T-helper 17 cell (primary cell): Measurements from ENCODE around the gene CRYBB2. TPM values are rescaled to one million over a fixed set of nuclear protein-coding genes. Genes with fewer than 3 reads are reported as not detected.
"Not testable (repeated sequence)": the region's sequence is repeated elsewhere in the genome, so short reads cannot be mapped to it uniquely, and the experiment has no call there.

ENCODE experiments used
- ATAC-seq: fragments of 150-1000 bp; cut with Tn5 transposase; 2 replicates; pipeline ENCODE4 v1.10.0; 2021; ENCODE audit warnings: mild to moderate bottlenecking, moderate library complexity
- DNase-seq, 3 donors: peaks; one replicate each; pipeline versions ENCODE4 v3.0.0 to v3.0.0-alpha.2; 2020 to 2021
- H3K9me3 ChIP-seq: one replicate; pipeline ENCODE4 v1.7.0; 2013; ENCODE audit warnings: low read length, mild to moderate bottlenecking; ENCODE audit not compliant: control insufficient read depth, poor library complexity, severe bottlenecking
- H3K27ac Mint-ChIP-seq: one replicate; pipeline ENCODE4 v1.8.0; 2022; ENCODE audit warnings: mild to moderate bottlenecking, moderate library complexity, mixed read lengths
- H3K27me3 Mint-ChIP-seq: one replicate; pipeline ENCODE4 v1.8.0; 2022; ENCODE audit warnings: mixed read lengths
- H3K36me3 Mint-ChIP-seq: one replicate; pipeline ENCODE4 v1.8.0; 2022; ENCODE audit warnings: low read depth, mixed read lengths
- H3K4me1 Mint-ChIP-seq: one replicate; pipeline ENCODE4 v1.8.0; 2022; ENCODE audit warnings: mild to moderate bottlenecking, mixed read lengths
- H3K4me3 Mint-ChIP-seq: one replicate; pipeline ENCODE4 v1.8.0; 2022; ENCODE audit warnings: mild to moderate bottlenecking, moderate library complexity, mixed read lengths
- total RNA-seq, 4 donors: library from RNA in 2 of 4; stranded (reverse) in 2 of 4; gene quantifications; one replicate each; pipeline ENCODE4 v1.2.3 and lab custom pipeline; 2022 to 2026

Gene CRYBB2
- total RNA-seq, 2 donors from 2014 or later, result not detected

GRCh38 chr22:25204547-25204946 is 14.9 kb upstream of the CRYBB2 start:
- H3K4me1 Mint-ChIP-seq, H3K27me3 Mint-ChIP-seq, H3K36me3 Mint-ChIP-seq, ATAC-seq, H3K27ac Mint-ChIP-seq, DNase-seq, H3K4me3 Mint-ChIP-seq, H3K9me3 ChIP-seq: not testable (repeated sequence)

GRCh38 chr22:25205847-25206246 is 13.6 kb upstream of the CRYBB2 start:
- Mint-ChIP-seq H3K27me3 (no peaks in the 10 kb centered on the region), H3K4me1 (peaks cover 3% of the 10 kb centered on the region)
- ATAC-seq, result no peak

GRCh38 chr22:25206998-25207397 is 12.4 kb upstream of the CRYBB2 start:
- Mint-ChIP-seq H3K27me3 (no peaks in the 10 kb centered on the region), H3K36me3 (no peaks in the 10 kb centered on the region), H3K4me1 (peaks cover 3% of the 10 kb centered on the region), H3K27ac (no peak overlapping the region), H3K4me3 (no peak overlapping the region)
- ATAC-seq (no peak), DNase-seq (no peak)
- H3K9me3 ChIP-seq, result no peaks in the 10 kb centered on the region

More at GRCh38 chr22:25205847-25206246, 13.6 kb upstream of the CRYBB2 start:
- DNase-seq, result no peak
- Mint-ChIP-seq H3K27ac (no peak overlapping the region), H3K4me3 (no peak overlapping the region), H3K36me3 (no peaks in the 10 kb centered on the region)
- H3K9me3 ChIP-seq, result no peaks in the 10 kb centered on the region

DNA sequence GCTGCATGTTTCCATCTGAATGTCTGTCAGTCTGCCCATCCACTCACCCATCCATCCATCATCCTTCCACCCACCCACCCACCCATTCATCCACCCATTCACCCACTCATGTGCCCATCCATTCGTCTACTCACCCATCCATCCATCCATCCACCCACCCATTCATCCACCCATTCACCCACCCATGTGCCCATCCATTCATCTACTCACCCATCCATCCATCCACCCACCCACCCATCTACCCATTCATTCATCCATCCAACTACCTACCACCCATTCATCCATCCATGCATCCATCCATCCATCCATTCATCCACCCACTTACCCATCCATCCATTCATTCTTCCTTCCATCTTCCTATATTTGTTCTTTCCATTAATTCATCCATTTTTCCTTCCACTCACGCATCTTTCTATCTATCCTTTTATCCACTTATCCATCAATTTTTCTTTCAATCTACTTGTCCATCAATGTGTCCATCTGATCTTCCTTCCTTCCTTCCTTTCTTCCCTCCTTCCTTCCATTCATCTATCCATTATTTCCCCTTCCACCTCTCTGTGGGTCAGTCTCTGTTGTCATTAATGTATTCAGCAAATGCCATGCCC is 11.8 kb upstream of the CRYBB2 start:
- no peaks in the 10 kb centered on the region for H3K36me3 Mint-ChIP-seq
- H3K9me3 ChIP-seq, result no peaks in the 10 kb centered on the region
- H3K27ac Mint-ChIP-seq, result no peak overlapping the region
- H3K27me3 Mint-ChIP-seq, result no peaks in the 10 kb centered on the region
- DNase-seq (no peak), ATAC-seq (no peak)
- H3K4me3 Mint-ChIP-seq, result no peak overlapping the region
- H3K4me1 Mint-ChIP-seq, result no peaks in the 10 kb centered on the region

GRCh38 chr22:25208328-25208727 is 11.1 kb upstream of the CRYBB2 start:
- Mint-ChIP-seq H3K4me1 (no peaks in the 10 kb centered on the region), H3K4me3 (no peak overlapping the region), H3K27ac (no peak overlapping the region), H3K27me3 (no peaks in the 10 kb centered on the region), H3K36me3 (no peaks in the 10 kb centered on the region)
- ATAC-seq, result no peak
- no peaks in the 10 kb centered on the region for H3K9me3 ChIP-seq
- DNase-seq, result no peak

DNA sequence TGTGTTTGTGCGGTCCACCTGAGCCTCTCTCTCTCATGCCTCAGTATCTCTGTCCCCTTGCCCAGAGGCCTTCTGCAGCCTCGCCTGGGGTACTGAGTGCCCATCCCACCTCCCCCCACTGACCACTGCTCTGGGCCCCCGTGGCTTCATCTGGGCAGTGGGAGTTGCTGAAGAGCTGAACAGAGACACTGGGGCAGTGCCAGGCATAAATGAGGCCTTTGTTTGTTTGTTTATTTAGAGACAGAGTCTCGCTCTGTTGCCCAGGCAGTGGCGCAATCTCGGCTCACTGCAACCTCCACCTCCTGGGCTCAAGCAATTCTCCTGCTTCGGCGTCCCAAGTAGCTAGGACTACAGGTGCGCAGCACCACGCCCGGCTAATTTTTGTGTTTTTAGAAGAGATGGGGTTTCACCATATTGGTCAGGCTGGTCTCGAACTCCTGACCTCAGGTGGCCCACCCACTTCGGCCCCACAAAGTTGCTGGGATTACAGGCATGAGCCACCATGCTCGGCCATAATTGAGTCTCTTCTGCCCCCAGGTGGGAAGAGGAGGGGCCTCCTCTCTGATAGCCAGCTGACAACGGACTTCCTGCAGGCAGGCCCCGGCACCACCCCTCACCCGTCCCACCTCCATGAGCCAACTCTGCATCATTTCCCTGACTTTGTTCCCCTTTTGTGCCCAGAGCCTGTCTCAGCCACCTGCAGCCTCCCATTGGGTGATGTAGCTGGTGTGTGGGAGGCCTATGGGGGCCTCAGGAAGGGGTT is 10.5 kb upstream of the CRYBB2 start:
- Mint-ChIP-seq H3K27me3 (peaks cover 4% of the 10 kb centered on the region), H3K4me3 (no peak overlapping the region), H3K4me1 (no peaks in the 10 kb centered on the region), H3K36me3 (no peaks in the 10 kb centered on the region), H3K27ac (no peak overlapping the region)
- no peaks in the 10 kb centered on the region for H3K9me3 ChIP-seq
- DNase-seq (no peak), ATAC-seq (no peak)

DNA sequence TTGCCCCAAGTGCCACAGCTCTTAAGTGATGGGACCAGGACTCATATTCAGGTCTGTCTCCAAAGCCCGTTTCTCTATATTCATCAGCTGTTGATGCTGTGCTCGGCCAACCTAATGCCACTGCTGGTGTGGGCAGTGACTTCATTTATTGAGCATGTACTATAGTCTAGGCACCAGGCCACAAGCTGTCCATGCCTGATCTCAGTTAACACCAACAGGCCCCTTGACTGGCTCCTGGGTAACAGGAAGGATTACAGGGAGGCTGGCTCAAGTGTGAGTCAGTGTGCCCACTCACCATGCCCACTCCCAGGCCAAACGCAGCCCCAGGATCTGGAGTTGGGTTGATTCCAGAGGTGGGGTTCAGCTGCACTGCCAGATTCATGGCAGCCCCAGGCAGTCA is 8.6 kb upstream of the CRYBB2 start:
- Mint-ChIP-seq H3K27me3 (peaks cover 11% of the 10 kb centered on the region), H3K27ac (no peak overlapping the region), H3K36me3 (no peaks in the 10 kb centered on the region), H3K4me3 (no peak overlapping the region), H3K4me1 (no peaks in the 10 kb centered on the region)
- DNase-seq (no peak), ATAC-seq (no peak)
- no peaks in the 10 kb centered on the region for H3K9me3 ChIP-seq

GRCh38 chr22:25212337-25212736 is 7.1 kb upstream of the CRYBB2 start:
- no peak for ATAC-seq
- peaks cover 24% of the 10 kb centered on the region for H3K27me3 Mint-ChIP-seq

GRCh38 chr22:25213221-25213620 is 6.2 kb upstream of the CRYBB2 start:
- Mint-ChIP-seq H3K27me3 (peaks cover 33% of the 10 kb centered on the region), H3K4me3 (no peak overlapping the region), H3K27ac (no peak overlapping the region), H3K36me3 (no peaks in the 10 kb centered on the region), H3K4me1 (no peaks in the 10 kb centered on the region)
- H3K9me3 ChIP-seq, result no peaks in the 10 kb centered on the region
- ATAC-seq (no peak), DNase-seq (no peak)

More at GRCh38 chr22:25212337-25212736, 7.1 kb upstream of the CRYBB2 start:
- no peaks in the 10 kb centered on the region for H3K9me3 ChIP-seq
- DNase-seq, result no peak
- no peak overlapping the region for H3K27ac Mint-ChIP-seq
- no peak overlapping the region for H3K4me3 Mint-ChIP-seq
- no peaks in the 10 kb centered on the region for H3K36me3 Mint-ChIP-seq
- H3K4me1 Mint-ChIP-seq, result no peaks in the 10 kb centered on the region

- DNase-seq (no peak), ATAC-seq (no peak)
- H3K4me3 Mint-ChIP-seq, result no peak overlapping the region
- H3K27ac Mint-ChIP-seq, result no peak overlapping the region
- H3K36me3 Mint-ChIP-seq, result no peaks in the 10 kb centered on the region
- peaks cover 47% of the 10 kb centered on the region for H3K27me3 Mint-ChIP-seq
- no peaks in the 10 kb centered on the region for H3K9me3 ChIP-seq
- H3K4me1 Mint-ChIP-seq, result no peaks in the 10 kb centered on the region
Measured at GRCh38 chr22:25216230-25216629, 3.2 kb upstream of the CRYBB2 start.

GRCh38 chr22:25219948-25220442 is 556 bp downstream of the CRYBB2 start:
- no peaks in the 10 kb centered on the region for H3K36me3 Mint-ChIP-seq
- no peak overlapping the region for H3K27ac Mint-ChIP-seq

GRCh38 chr22:25221790-25222189 is 2.4 kb downstream of the CRYBB2 start:
- ATAC-seq, result no peak
- Mint-ChIP-seq H3K27me3 (peaks cover 55% of the 10 kb centered on the region), H3K36me3 (no peaks in the 10 kb centered on the region), H3K4me3 (no peak overlapping the region), H3K27ac (no peak overlapping the region), H3K4me1 (no peaks in the 10 kb centered on the region)
- DNase-seq, result no peak
- no peaks in the 10 kb centered on the region for H3K9me3 ChIP-seq

More at GRCh38 chr22:25219948-25220442, 556 bp downstream of the CRYBB2 start:
- no peaks in the 10 kb centered on the region for H3K9me3 ChIP-seq
- peaks cover 67% of the 10 kb centered on the region for H3K27me3 Mint-ChIP-seq
- ATAC-seq (no peak), DNase-seq (no peak)
- no peak overlapping the region for H3K4me3 Mint-ChIP-seq
- no peaks in the 10 kb centered on the region for H3K4me1 Mint-ChIP-seq

DNA sequence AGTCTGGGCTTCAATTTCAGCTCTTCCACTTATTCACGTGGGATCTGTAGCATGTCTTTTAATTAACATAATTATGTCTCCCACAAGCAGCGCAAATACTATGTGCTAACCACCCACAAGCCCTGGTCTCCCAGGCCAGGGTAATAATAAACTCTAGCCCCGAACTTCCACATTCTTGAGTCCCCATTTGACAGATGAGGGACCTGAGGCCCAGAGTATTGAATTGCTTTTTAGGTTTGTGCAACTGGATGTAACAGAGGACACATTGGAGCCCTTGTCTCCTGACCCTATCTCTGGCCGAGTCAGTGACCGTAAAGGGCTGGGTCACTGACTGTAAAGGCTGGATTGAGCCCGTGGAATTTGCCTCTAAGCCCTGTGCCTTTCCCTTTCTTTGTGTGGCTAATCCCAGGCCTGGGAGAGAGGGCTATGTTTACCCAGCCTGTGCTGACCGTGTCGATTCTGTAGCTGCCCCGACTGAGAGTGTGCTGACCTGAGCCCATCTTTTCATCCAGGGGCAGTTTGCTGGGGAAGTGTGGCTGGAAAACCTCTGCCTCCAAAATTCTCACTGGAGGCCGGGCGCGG is 3.9 kb downstream of the CRYBB2 start:
- Mint-ChIP-seq H3K27ac (no peak overlapping the region), H3K4me3 (no peak overlapping the region), H3K4me1 (no peaks in the 10 kb centered on the region), H3K27me3 (peaks cover 41% of the 10 kb centered on the region), H3K36me3 (no peaks in the 10 kb centered on the region)
- ATAC-seq (no peak), DNase-seq (no peak)
- H3K9me3 ChIP-seq, result no peaks in the 10 kb centered on the region
